ENCODE data around the gene SPC24.
"Not testable (repeated sequence)": the region's sequence is repeated elsewhere in the genome, so short reads cannot be mapped to it uniquely, and the experiment has no call there.

The SPC24 gene

GRCh38 chr19:11191934-11192333 is 36.4 kb upstream of the SPC24 start:
- no peak for DNase-seq

- DNase-seq = no peak
These were observed 35.7 kb upstream of the SPC24 start for GRCh38 chr19:11191273-11191755.

- DNase-seq = no peak
These were observed 34.9 kb upstream of the SPC24 start for GRCh38 chr19:11190501-11190900.

GRCh38 chr19:11187441-11187840 is 31.9 kb upstream of the SPC24 start:
- no peak for DNase-seq

GRCh38 chr19:11182994-11183393 is 27.4 kb upstream of the SPC24 start:
- no peak for DNase-seq

- no peak for DNase-seq
These were observed 25.9 kb upstream of the SPC24 start for GRCh38 chr19:11181488-11181887.

GRCh38 chr19:11180975-11181374 is 25.4 kb upstream of the SPC24 start:
- not testable (repeated sequence) for DNase-seq

GRCh38 chr19:11180346-11180745 is 24.8 kb upstream of the SPC24 start:
- DNase-seq = no peak

GRCh38 chr19:11179716-11180297 is 24.2 kb upstream of the SPC24 start:
- DNase-seq = no peak

- DNase-seq = not testable (repeated sequence)
These were observed 23.5 kb upstream of the SPC24 start for GRCh38 chr19:11179145-11179465.

GRCh38 chr19:11177592-11177991 is 22.0 kb upstream of the SPC24 start:
- no peak for DNase-seq

- DNase-seq = no peak
These were observed 21.0 kb upstream of the SPC24 start for GRCh38 chr19:11176466-11177193.

GRCh38 chr19:11175920-11176319 is 20.3 kb upstream of the SPC24 start:
- DNase-seq = no peak

GRCh38 chr19:11174336-11174735 is 18.8 kb upstream of the SPC24 start:
- DNase-seq = peak; percentile 13

GRCh38 chr19:11173516-11174155 is 18.1 kb upstream of the SPC24 start:
- no peak for DNase-seq

GRCh38 chr19:11172576-11172975 is 17.0 kb upstream of the SPC24 start:
- DNase-seq = no peak

- DNase-seq = no peak
These were observed 15.6 kb upstream of the SPC24 start for GRCh38 chr19:11171144-11171543.

GRCh38 chr19:11169896-11170678 is 14.5 kb upstream of the SPC24 start:
- DNase-seq = no peak

GRCh38 chr19:11168568-11168967 is 13.0 kb upstream of the SPC24 start:
- DNase-seq = no peak

GRCh38 chr19:11166281-11167142 is 10.9 kb upstream of the SPC24 start:
- DNase-seq = no peak

- no peak for DNase-seq
These were observed 10.0 kb upstream of the SPC24 start for GRCh38 chr19:11165486-11166030.

- no peak for DNase-seq
These were observed 9.4 kb upstream of the SPC24 start for GRCh38 chr19:11164879-11165406.
